GM18526 (cell line): Measurements from ENCODE around the gene KRTCAP2.

Source experiments
- POLR2A ChIP-seq: IDR thresholded peaks from 3 replicates; pipeline ENCODE4 v1.6.1; 2011; ENCODE audit not compliant: insufficient read length; ENCODE audit errors: extremely low read depth

Gene KRTCAP2

DNA sequence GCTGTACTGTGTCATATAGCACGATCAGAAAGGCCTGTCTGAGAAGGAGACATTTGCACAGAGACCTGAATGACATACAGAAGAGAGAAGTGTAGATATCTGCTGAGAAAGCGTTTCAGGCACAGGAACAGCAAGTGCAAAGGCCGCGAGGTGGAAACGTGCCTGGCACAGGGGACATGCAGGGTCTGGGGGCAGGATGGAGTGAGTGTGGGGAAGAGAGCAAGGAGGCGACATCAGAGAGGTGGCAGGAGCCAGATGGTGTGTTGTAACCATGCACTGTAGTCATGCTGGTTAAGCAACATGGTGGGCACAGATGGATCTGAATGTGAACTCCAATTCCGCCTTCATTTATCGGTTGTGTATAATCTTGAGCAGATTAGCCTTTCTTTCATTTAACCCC lies 13.0 kb downstream of the KRTCAP2 start:
- TF ChIP-seq POLR2A: no peak

DNA sequence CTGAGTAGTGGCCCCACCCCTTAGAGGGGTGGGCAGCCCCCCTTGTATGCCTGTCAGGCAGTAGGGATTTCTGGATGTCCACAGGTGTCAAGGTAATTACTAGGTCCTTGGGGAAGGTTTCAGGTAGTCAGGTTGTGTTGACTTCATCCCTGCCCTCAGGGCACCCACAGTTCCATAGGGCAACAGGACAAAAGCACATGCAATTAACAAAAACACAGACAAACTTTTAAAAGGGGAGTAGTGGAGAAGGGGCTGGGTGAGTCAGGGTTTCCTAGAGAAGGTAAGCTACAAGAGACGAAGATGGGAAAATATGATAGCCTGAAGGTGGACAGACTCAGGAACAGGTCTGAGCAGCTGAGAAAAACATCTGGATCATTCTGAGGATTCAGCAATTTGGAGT lies 14.1 kb downstream of the KRTCAP2 start:
- no peak for TF ChIP-seq POLR2A

DNA sequence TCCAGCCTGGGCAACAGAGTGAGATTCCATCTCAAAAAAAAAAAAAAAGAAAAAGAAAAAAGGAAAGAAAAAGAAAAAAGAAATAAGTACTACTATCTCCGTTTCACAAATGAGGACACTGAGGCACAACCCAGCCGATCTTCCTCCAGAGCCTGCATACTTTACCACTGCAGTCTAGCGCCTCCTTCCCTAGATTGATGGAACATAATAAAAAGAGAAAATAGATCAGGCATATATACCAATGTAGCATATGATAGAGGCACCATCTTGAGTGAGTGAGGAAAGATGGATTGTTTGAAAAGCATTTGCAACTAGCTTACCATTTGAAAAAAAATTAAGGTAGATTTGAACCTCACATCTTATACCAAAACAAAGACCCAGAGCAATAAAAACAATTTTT lies 27.6 kb downstream of the KRTCAP2 start:
- TF ChIP-seq POLR2A: no peak

DNA sequence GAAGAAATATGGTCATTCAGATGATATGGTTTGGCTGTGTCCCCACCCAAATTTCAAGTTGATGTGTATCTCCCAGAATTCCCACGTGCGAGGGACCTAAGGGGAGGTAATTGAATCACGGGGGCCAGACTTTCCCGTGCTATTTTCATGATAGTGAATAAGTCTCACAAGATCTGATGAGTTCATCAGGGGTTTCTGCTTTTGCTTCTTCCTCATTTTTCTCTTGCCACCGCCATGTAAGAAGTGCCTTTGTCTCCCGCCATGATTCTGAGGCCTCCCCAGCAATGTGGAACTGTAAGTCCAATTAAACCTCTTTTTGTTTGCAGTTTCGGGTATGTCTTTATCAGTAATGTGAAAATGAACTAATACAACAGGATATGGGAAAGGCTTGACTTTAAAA lies 31.4 kb downstream of the KRTCAP2 start:
- TF ChIP-seq POLR2A: no peak

DNA sequence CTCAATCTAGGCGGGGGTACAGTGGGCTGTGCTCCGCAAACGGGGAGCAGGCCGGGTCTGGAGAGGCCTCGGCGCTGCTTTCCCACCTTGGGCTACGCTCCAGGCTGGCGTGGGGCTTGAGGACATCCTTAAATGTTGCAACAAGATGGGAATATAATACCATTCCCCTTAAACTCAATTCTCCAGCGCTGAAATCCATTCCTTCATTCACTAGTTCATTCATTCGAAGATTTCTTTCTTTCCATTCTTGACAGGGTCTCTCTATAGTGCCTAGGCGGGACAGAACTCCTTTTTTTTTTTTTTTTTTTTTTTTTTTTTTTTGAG lies 32.5 kb downstream of the KRTCAP2 start:
- no peak for TF ChIP-seq POLR2A

DNA sequence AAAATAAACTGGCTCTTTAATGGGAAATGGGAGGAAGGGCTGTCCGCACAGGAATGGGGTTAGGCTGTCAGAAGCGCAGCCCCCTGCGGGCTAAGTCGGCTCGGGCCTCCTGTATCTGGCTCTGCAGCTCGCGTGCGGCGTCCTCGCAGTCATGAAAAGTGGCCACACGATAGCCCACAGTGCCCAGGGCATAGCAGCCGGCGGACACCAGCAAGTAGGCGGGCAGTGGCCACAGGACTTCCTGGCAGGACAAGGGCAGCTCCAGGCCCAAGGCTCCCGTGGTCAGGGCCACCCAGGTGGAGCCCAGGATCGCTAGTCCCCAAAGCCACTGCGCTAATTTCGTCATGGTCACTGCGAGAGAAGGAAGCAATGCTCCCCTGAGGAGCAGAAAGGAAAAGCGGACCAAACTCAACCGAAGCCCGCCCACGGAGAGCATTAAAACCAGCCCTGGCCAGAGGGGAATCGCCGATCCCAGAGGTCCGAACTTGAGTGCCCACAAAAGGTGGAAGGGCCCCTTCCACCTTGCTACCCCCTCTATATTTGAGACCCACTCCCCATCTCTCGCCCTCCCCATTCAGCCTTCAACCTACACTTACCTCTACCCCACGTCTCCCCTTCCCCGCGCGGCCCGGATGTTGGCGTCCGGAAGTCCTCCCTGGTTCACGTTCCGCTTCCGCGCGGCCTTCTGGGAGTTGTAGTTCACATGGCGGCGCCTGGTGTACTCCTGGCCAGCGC lies 33.0 kb downstream of the KRTCAP2 start, which contains the start of gene DPM3:
Gene DPM3, minus strand, starts transcription at position 637 of the 735 bp plus-strand sequence. Its CDS starts 291 bp downstream, at position 346.
- peak; percentile 70 for TF ChIP-seq POLR2A

DNA sequence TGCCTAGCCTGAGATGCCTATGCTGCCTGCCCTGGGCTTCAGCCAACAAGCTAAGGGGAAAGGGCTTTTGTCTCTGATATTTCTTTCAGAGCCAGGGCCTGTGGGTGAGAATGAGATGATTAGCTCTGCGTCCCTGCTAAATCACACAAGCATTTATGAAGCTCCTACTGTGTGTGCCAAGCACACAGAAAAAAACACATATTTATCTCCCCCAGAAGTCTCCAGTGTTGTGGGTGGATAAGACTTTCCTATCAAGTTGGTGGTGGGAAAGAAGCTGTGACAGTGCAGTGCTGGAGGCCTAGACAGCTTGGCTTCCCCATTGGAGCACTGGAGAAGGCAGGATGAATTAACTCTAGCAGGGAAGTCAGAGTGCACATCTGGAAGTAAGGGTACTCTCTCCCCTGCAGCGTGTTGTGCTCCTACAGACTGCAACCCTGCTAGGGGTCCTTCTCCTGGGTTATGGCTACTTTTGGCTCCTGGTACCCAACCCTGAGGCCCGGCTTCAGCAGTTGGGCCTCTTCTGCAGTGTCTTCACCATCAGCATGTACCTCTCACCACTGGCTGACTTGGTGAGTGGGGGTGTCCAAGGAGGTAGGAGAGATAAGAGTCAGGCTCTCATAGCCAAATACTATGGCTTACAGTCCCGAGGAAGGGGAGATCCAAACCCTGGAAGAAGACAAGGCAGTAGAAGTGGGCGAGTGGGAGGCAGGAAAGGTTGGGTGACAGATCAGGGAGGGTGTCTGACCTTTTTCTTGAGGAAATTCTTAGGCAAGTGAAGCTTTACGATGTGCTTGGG lies 35.8 kb downstream of the KRTCAP2 start:
- no peak for TF ChIP-seq POLR2A

DNA sequence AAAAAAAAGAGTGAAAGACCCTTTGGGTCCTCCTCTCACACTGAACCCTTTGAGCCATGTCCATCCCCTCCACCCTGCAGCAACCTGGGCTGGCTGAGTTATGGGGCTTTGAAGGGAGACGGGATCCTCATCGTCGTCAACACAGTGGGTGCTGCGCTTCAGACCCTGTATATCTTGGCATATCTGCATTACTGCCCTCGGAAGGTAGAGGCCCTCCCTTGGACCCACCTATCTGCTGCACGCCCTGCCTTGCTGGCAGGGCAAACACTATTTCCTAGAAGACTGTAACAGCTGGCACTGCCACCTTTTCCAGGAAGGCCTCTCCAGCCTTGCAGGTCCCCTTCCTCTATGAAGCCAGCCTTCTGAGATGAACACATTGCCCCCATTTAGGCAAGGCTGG lies 36.4 kb downstream of the KRTCAP2 start:
- TF ChIP-seq POLR2A: no peak

DNA sequence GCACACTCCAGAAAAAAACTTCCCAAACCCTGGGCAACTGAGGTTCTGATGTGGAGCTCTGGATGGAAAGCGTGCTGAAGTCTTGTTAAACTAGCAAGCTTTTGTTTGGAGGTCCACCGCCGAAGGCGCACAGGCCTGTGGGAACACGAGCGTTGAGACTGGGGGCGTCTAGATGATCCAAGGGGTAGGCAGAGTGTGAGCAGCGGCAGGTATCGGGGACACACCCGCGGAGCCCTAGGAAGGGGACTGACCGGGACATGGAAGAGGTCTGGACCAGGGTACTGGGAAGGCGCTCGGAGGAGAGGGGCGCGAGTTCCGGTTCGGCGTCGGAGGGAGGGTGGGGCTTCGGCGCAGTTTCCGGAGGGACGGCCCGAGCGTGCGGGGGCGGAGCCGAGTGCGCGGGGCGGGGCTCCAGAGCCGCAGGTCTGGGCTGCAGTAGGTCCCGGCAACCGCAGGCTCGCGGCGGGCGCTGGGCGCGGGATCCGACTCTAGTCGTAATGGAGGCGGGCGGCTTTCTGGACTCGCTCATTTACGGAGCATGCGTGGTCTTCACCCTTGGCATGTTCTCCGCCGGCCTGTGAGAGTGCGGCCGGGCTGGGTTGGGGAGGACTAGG lies 37.6 kb downstream of the KRTCAP2 start, which contains the start of gene SLC50A1:
Gene SLC50A1, plus strand, starts transcription at position 438 of the 614 bp plus-strand sequence. Its CDS starts 60 bp downstream, at position 498.
- peak; percentile 93 for TF ChIP-seq POLR2A

DNA sequence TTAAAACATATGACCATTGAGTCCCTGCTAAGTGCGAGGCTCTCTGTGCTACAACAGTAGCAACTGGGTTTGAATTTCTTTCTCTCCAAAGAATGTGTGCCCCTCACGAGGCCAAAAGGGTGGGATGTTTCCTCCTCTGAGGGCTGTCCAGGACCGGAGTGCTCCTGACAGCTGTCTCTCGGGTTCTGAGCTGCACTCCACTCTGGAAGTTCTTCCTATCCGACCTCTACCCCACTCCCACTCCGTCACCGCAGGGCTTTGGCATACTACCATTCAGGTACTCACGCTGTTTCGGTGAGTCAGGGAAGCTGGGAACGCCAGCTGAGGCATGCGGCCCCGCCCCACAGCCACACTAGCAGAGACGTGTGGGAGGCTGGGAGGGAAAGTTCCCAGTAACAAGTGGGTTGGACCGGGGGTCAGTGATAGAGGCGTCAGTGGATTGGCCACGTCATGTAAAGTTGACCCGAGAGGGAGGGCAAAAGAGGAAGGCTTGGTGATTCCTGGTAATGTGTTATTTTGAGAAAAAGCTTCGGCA lies 38.2 kb downstream of the KRTCAP2 start:
- TF ChIP-seq POLR2A: no peak

DNA sequence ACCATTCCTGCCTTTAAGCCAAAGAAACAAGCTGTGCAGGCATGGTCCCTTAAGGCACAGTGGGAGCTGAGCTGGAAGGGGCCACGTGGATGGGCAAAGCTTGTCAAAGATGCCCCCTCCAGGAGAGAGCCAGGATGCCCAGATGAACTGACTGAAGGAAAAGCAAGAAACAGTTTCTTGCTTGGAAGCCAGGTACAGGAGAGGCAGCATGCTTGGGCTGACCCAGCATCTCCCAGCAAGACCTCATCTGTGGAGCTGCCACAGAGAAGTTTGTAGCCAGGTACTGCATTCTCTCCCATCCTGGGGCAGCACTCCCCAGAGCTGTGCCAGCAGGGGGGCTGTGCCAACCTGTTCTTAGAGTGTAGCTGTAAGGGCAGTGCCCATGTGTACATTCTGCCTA lies 38.8 kb downstream of the KRTCAP2 start:
- no peak for TF ChIP-seq POLR2A

DNA sequence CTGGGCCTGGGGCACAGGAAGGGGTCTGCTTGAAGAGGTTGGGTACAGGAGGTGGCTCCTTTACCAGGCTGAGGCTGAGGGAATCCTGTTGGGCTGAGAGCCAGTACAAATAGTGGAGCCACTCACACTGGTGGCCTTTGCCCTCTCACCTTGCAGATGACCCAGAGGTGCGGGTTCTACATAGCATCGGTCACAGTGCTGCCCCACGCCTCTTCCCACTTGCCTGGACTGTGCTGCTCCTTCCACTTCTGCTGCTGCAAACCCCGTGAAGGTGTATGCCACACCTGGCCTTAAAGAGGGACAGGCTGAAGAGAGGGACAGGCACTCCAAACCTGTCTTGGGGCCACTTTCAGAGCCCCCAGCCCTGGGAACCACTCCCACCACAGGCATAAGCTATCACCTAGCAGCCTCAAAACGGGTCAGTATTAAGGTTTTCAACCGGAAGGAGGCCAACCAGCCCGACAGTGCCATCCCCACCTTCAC lies 39.3 kb downstream of the KRTCAP2 start:
- no peak for TF ChIP-seq POLR2A

DNA sequence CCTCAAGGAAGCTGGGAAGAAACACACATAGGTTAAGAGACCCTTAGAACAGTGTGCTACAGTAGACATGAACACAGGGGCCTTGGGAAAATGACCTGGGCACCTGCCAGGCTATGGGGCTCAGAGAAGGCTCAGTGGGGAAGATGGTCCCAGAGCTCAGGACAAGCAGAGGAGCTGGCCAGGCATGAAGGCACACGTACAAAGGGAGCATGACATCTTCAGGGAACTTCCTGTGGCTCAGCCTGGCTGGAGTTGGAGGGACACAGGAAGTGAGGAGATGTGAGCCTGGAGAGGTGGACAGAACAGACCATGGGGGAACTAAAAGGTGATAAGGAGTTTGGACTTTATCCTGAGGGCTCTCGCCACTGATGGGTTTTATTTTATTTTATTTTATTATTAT lies 41.2 kb downstream of the KRTCAP2 start:
- no peak for TF ChIP-seq POLR2A

DNA sequence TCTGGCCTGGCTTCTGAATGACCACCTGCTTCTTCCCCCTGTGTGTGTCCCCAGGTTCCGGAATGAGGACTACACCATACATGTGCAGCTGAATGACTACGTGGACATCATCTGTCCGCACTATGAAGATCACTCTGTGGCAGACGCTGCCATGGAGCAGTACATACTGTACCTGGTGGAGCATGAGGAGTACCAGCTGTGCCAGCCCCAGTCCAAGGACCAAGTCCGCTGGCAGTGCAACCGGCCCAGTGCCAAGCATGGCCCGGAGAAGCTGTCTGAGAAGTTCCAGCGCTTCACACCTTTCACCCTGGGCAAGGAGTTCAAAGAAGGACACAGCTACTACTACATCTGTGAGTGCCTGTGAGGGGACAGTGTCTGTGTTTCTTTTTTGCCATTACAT lies 41.8 kb downstream of the KRTCAP2 start:
- TF ChIP-seq POLR2A: no peak

DNA sequence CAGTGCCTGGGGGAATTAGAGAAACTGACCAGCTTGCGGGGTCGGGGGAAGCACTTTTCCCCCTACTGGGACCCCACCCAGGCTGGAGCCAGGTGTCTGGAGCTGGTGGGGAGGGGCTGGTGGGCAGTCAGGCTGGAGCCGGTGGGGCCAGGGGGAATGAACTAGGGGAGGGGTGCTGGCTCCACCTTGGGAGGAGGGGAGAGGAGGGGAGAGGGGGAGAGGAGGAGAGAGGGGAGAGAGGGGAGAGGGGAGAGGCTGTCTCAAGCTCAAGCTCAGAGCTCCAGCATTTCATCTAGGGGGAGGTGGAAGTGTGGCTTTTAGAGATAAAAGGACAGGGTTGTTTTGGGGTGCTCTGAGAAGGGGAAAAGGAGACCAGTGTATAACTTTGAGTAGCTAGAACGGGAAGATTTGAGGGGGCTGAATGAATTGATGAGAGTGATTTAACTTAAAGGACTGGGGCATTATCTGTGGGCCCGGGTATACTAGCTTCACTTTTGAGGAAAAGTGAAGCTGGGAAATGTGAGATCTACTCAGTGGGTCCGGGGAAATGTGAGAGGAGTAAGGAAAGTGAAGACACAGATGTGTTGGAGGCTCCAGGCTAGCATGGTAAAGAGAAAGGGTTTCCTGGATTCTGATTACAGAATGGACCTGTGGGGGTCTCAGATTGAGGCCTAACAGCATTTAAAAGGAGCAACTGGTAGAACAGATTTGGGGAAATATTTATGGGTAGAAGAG lies 42.7 kb downstream of the KRTCAP2 start:
- TF ChIP-seq POLR2A: no peak
